Neural progenitor cell (in vitro differentiated cells): Measurements from ENCODE around the gene PSMD9.
"Not testable (repeated sequence)": the region's sequence is repeated elsewhere in the genome, so short reads cannot be mapped to it uniquely, and the experiment has no call there.

Experiments used
- CTCF ChIP-seq: fragments of 200-600 bp; sonication (generic); IDR thresholded peaks from 2 replicates; pipeline ENCODE4 v1.5.1; 2017; ENCODE audit warnings: antibody characterized with exemption, mild to moderate bottlenecking
- EZH2 ChIP-seq: fragments of 200-600 bp; sonication (generic); IDR thresholded peaks from 2 replicates; pipeline ENCODE4 v1.6.1; 2017; ENCODE audit warnings: antibody characterized with exemption, mild to moderate bottlenecking, moderate library complexity
- EZH2phosphoT487 ChIP-seq: fragments of 200-600 bp; sonication (generic); IDR thresholded peaks from 2 replicates; pipeline ENCODE4 v1.6.1; 2017; ENCODE audit warnings: antibody characterized with exemption

- not testable (repeated sequence) for TF ChIP-seq CTCF, EZH2, EZH2phosphoT487
These were observed 41.0 kb downstream of the PSMD9 start for GRCh38 chr12:121929545-121929944.
